GM21786 (cell line): ENCODE measurements around the gene SPATA1.
"Not testable (repeated sequence)": the region's sequence is repeated elsewhere in the genome, so short reads cannot be mapped to it uniquely, and the experiment has no call there.

Experiments used
- ATAC-seq: cut with Tn5 transposase; IDR thresholded peaks from one replicate; pipeline ENCODE4 v1.9.1; 2021; ENCODE audit not compliant: unreplicated experiment

SPATA1 gene

GRCh38 chr1:84506002-84506728 lies at the start of gene SPATA1, which contains the start of gene GNG5:
Gene SPATA1 (plus strand): TSS chr1:84506386. CDS start chr1:84516360, 9,974 bp downstream.
Gene GNG5 (minus strand): TSS chr1:84506581. CDS start chr1:84506091, 490 bp downstream.
- peak; percentile 77 for ATAC-seq

DNA sequence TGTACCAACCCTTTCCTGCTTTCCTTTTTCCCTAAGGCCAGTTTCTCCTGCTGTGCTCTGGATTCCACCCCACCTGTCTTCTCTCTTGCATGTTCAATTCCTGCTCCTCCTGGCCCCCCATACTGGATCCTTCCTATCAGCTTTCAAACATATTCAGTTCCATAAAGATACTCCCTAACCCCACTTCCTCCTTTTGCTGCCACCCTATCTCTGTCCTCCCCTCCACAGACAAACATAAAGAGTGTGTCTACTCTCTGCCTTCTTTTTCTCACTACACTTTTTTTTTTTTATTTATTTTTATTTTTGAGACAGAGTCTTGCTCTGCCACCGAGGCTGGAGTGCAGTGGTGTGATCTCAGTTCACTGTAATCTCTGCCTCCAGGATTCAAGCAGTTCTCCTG lies 44.1 kb upstream of the SPATA1 start:
- no peak for ATAC-seq

DNA sequence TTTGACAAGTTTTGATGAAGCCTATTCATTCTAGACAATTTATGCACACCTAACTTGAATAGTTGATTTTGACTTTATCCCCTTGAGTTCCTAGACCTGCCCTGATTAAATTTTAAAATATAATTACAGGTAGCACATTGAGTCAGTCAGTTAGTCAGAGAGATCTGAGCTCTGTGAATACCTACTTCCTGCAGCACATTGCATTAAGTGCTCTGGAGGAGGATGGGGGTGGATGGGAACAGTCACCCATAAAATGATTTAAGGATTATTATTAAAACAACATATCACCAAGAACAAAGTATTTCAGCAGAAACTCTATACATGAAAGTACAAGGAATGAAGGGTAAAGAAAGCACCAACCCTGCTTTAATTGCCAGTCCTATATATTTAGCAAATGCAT lies 38.9 kb upstream of the SPATA1 start:
- no peak for ATAC-seq

- ATAC-seq = no peak
Observed at GRCh38 chr1:84476225-84476624, 30.0 kb upstream of the SPATA1 start.

- peak; percentile 95 for ATAC-seq
Observed at GRCh38 chr1:84478876-84479868, 27.0 kb upstream of the SPATA1 start, which contains the start of gene RPF1. Gene RPF1 (plus strand): TSS chr1:84479266. CDS start chr1:84479282, 16 bp downstream.

- no peak for ATAC-seq
Observed at GRCh38 chr1:84479998-84480397, 26.2 kb upstream of the SPATA1 start.

GRCh38 chr1:84480650-84481049 lies 25.5 kb upstream of the SPATA1 start:
- ATAC-seq = no peak

DNA sequence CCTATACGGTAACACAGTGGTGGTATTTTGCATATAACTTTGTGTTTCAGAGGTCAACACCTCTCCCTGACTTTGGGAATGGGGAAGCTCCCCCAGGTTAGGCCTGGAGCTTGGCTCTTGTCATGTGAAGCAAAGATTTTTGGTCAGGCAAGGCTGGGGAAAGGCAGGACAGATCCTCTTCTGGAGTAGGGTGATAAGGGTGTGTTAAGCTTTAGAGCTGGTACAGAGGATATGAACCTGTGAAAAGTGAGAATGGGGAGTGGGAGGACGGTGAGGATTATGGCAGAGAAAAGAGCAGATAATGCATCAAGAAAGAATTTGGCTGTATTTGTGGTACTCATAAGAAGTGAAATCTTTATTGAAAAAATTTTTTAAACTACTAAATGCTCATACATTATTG lies 24.9 kb upstream of the SPATA1 start:
- no peak for ATAC-seq

- no peak for ATAC-seq
Observed at GRCh38 chr1:84488107-84488506, 18.1 kb upstream of the SPATA1 start.

DNA sequence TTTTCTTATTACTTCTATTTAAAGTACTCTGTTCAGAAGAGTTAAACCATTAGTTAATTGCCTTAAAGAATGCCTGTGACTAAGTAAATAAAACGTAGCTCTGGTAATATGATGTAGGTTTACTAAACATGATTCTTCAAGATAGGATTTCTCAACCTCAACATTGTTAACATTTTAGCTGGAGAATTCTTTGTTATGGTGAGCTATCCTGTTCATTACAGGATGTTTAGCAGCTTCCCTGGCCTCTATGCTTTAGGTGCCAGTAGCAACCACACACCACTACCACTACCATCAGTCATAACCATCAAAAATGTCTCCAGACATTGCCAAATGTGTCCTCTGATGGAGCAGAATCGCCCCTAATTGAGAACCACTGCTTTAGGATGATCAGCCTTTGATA lies 16.4 kb upstream of the SPATA1 start:
- no peak for ATAC-seq

GRCh38 chr1:84492726-84493125 lies 13.5 kb upstream of the SPATA1 start:
- no peak for ATAC-seq

- peak; percentile 60 for ATAC-seq
Observed at GRCh38 chr1:84493747-84494146, 12.4 kb upstream of the SPATA1 start.

GRCh38 chr1:84496498-84496897 lies 9.7 kb upstream of the SPATA1 start:
- no peak for ATAC-seq

GRCh38 chr1:84497631-84498275 lies 8.4 kb upstream of the SPATA1 start:
- no peak for ATAC-seq

DNA sequence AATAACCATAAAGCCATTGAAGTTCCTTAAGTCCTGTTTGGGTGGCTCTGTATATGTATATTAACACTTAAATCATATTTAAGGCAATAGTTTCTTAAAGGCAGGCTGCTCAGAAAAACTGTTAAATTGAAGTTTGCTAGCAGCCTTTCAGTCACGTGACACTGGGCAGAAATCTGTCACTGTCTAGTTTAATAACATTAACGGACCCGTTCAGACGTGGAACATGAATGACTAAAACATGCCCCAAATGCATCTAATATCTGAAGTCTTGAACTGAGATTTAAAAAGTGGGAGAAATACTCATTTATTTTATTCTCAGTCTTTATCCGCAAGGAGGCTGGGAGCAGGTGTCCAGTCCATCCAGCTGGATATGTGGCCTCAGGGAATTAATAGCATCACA lies 3.3 kb upstream of the SPATA1 start:
- ATAC-seq = no peak

- ATAC-seq = no peak
Observed at GRCh38 chr1:84504580-84505492, 1.4 kb upstream of the SPATA1 start.

GRCh38 chr1:84505493-84506001 lies 639 bp upstream of the SPATA1 start:
- peak; percentile 29 for ATAC-seq

DNA sequence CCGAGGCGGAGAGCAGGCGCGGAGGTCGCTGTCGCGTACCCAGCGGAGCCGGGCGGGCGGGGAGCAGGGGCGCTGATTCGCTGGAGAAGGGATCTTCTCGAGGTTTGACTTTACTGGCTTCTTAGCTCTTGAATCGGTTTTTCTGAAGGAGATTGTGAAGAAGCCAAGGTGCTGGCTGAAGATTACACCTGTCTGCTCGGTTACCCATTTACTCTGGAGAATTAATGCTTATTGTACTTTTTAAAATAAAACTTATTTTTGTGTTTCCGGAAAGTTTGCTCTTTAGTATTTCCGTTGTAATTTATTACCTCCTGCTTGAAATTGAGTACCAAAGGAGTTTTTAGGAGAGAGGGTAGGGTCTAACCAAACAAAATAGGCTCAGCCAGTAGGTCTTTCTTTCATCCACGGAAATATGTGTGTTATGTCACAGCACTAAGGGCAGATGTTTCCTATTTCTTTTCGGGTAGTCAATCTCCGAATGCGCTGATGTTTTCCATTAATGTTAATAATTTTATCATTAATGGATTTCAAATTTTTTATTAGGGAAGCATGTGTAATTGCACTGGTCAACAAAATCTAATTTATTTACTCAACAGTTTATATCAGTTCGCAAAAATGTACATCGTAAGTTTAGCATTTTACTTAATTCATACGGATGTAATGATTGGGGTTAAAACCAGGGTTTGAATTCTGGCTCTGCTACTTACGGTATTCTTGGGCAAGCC lies 705 bp downstream of the SPATA1 start:
- ATAC-seq = no peak

- ATAC-seq = not testable (repeated sequence)
Observed at GRCh38 chr1:84507887-84508286, 1.7 kb downstream of the SPATA1 start.
